GM04504 (cell line): ENCODE results near the gene LCN1.
"Not testable (repeated sequence)": the region's sequence is repeated elsewhere in the genome, so short reads cannot be mapped to it uniquely, and the experiment has no call there.

Source experiments
- DNase-seq: peaks from one replicate; pipeline ENCODE4 v3.0.0-alpha.2; 2012; ENCODE audit warnings: low read depth

Gene LCN1

DNA sequence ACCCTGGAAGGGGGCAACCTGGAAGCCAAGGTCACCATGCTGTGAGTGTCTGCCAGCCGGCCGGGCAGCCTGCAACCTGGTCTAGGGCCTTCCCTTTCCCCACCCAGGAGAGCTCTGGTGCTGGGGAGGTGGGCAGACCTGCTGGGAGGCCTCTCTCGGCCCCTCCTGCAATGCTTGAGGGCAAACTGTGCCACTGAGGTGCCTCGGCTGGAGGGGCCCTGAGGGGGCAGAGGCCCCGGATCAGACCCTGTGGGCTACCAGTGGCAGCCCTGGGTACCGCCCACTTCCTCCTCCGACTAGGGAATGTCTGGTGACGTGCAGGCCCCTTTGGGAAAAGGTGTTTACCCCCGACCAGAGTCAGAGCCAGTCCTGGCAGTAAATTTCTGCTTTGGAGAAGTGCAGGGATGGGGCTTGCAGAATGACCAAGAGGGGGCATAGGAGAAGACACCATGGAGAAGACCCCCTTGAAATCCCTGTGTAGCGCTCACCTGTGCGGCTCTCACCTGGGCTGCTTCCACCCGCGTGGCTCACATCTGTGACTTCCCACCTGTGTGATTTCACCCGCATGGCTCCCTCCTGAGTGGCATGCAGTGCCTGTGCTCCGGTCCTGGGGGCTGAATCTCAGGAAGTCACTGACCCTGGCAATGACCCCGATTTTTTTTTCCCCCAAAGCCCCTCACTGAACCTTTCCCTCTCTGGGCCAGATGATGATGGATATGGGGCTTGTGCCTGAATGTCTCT lies 1.1 kb downstream of the LCN1 start:
- DNase-seq, result no peak

DNA sequence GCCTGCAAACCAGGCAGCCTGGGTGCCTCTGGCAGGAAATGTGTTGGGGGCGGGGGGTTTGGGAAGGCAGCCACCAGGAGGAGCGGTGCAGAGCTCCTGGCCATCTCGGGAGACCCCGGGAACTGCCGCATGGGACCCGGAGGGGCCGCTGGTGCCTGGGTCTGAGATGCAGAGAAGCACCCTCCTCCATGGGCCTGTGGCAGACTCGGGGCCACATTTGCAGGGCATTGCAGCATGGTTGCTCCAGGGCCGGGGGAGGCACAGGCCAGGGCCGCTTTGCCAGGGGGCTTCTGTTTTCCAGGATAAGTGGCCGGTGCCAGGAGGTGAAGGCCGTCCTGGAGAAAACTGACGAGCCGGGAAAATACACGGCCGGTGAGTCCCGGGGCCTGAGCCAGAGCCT lies 1.7 kb downstream of the LCN1 start:
- DNase-seq, result no peak

DNA sequence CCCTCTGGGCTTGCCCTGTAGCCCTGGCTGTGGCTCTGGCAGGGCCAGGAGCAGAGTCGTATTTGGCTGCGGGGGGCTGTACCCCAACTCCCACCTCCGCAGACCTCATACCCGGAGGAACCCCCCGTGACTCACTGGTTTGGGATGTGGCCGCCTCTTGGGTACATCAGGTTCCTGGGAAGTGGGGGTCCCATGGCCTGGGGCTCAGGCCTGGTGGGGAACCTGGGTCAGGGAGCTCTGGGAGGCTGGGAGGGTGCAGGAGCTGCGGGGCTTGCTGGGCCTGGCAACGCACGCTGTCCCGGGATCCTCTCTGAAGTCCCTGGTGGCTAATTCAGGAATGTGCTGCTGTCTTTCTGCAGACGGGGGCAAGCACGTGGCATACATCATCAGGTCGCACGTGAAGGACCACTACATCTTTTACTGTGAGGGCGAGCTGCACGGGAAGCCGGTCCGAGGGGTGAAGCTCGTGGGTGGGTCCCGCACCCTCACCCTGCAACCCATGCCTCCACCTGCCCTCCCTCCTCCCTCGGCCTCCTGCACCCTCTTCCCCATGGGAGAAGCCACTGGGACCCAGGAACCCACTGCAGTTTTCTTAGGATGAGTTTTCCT lies 2.4 kb downstream of the LCN1 start:
- no peak for DNase-seq

DNA sequence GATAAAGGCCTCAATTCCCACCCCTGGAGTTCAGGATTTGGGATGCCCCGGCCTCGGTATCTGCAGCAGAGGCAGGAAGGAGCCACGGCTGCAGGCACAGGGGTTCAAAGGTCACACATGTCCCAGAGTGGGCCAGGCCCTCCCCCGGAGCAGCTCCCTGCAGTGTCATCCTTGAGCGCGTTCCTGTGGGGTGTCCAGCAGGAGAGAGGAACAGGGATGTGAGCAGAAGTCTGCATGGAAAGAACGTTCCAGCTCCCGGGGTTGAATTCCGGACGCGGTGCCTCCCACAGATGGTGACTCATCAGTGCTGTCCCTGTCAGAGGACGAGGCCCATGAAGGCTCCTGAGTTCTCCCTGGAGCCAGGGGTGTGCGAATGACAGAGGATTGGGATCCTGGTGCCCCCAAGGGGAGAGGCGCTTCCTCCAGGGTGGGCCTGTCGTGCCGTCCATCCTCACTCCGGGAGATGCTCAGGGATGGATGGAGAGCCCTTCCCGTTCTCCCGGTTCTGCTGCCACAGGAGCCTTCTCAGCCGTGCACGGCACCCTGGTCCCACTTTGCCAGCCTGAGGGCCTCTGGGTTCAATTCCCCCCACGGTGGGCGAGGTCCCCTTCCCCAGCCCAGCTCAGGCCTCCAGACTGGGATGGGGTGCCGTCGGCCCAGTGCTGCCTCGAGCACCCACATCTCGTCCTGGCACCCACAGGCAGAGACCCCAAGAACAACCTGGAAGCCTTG lies 3.1 kb downstream of the LCN1 start:
- DNase-seq, result peak; percentile 19

DNA sequence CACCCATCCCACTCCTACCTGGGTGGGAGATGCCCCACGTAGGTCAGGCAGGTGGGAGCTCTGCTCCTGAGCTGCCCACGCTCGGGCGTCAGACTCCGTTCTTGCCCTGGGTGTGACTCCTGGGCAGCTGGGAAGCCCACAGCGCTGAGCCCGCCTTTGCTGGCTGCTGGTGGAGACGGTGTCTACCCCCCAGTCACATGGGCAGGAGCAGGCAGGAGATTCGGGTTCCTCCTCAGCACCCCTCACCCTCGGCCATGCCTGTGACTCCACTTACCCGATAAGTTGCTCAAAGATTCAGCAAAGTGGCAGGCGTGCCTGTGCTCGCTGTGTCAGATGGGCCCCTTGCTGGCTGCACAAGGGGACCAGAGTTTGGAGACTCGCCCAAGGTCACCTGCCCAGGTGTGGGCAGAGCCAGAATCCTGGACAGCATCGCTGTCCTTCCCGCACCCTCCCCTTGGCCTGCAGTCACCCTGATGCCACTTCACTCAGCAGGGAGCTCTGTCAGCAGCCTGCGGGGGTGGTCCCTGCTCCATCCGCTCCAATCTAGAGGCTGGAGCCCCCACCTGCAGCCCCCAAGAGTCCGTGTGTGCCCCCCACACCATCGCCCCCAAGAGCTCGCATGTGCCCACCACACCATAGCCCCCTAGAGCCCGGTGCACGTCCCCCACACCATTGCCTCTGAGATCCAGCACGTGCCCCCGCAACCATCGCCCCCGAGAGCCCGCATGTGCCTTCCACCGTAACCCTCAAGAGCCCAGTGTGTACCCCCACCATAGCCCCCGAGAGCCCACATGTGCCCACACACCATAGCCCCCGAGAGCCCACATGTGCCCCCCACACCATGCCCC lies 4.2 kb downstream of the LCN1 start:
- DNase-seq, result no peak

DNA sequence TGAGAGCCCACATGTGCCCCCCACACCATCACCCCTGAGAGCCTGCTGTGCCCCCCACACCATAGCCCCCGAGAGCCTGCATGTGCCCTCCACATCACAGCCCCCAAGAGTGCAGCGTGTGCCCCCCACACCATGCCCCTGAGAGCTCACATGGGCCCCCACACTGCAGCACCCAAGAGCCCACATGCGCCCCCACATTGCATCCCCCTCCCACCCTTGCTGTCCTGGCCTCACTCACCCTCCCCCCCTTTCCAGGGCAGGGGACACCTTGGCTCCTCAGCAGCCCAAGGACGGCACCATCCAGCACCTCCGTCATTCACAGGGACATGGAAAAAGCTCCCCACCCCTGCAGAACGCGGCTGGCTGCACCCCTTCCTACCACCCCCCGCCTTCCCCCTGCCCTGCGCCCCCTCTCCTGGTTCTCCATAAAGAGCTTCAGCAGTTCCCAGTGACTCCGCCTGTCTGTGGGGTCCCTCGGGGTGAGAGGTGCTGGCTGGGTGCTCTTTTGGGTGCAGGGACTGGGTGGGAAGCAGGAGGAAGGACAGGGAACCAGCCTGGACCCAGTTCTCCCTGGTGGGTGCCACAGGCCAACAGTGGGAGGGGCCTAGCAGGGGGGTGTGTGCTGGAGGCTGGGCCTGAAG lies 5.0 kb downstream of the LCN1 start:
- DNase-seq, result no peak

DNA sequence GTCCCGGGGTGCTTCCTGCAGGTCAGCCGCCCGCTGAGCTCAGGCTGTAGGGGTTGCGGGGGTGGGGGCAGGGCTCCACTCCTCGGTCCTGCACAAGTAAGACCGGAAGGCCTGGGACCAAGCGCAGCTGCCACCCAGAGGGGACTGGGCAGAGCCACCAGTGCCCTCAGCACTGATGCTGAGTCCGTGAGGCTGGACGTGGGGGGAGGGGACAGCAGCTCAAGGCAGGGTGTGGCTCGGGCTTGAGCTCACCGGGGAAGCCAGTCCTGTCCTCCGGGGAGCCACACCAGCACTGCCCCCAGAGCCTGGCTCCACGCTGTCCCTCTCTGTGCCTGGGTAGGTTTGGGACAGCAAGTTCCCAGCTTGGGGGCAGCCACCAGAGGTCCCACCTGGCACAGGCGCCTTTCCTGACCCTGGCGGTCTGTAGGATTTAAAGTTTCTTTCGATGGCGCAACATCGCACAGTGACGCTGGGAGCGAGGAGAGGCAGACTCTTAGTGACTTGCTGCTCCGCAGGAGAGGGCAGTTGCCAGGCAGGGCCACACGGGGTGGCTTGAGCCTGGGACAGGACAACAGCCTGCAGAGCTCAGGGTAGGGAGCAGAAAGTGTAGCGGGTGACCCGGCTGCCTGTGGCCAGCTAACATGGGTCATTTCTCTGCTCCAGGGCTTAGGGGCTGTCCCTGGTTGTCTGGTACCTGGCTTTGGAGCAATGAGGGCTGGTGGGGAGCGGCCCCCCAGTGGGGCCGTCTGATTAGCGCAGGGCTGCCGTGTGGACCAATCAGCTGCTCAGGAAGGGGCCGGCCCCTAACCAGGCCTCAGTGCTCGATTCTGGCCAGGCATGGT lies 5.7 kb downstream of the LCN1 start:
- DNase-seq, result no peak

DNA sequence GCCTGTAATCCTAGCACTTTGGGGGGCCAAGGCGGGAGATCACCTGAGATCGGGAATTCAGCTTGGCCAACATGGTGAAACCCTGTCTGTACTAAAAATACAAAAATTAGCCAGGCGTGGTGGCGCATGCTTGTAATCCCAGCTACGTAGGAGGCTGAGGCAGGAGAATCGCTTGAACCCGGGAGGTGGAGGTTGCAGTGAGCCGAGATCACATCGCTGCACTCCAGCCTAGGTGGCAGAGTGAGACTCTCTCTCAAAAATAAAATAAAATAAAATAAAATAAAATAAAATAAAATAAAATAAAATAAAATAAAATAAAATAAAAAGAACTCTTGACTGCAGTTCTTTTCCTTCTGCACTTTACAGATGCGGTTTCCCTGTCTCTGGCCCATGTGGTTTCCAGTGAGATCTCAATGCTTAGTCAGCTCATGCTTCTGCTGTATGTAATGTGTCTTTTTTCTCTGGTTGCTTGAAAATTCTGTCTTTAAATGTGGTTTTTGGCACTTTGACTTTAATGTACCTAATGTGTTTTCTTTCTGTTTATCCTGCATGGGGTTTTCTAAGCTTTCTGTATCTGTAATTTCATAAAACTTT lies 7.7 kb downstream of the LCN1 start:
- not testable (repeated sequence) for DNase-seq

DNA sequence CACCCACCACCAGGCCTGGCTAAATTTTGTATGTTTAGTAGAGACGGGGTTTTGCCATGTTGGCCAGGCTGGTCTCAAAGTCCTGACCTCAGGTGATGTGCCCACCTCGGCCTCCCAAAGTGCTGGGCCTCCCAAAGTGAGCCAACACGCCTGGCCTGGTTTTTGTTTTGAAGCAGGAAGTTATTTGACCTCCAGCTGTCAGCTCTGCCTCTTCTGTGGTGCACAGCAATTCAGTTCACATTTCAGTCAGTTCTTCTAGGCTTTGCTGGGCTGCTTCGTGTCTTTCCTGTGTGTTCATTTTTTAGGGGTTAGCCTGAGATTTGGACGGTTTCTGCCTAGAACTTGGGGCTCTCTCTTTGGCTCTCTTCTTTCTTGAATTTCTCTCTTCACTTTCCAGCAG lies 8.9 kb downstream of the LCN1 start:
- no peak for DNase-seq

DNA sequence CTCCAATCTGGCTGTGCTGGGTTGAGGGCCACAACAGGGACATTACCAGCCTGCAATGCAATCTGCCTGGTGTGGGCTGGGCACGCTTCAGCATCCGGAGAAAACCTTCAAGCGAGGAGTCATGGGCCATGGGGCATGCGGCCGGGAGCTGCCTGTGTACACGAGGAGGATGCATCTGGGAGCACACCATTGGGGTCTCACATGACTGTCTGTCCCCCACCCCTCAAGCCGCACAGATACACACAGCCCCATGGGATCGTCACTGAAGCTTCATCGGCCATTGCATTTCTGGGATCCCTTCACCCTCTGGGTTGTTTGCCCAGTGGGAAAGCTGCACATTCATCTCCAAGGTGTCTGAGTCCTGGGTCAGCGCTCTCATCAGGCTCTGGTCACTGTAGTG lies 9.9 kb downstream of the LCN1 start:
- no peak for DNase-seq

DNA sequence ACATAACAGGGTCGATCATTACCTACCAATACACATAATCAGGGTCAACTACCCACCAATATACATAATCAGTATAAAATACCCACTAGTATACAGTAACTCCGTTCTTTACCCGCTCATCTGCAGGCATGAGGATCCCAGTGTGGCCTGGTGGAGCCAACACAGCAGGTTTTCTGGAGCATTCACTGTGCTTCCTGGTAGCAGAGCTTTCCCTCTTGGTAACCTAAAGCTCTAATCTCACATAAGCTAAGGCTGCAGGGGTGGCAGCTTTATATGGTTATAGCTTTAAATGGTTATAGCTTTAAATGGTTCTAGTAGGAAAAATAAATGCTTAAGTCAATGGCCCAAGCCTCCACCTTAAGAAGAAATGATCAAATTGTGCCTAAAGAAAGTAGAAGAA lies 11.9 kb downstream of the LCN1 start:
- no peak for DNase-seq

DNA sequence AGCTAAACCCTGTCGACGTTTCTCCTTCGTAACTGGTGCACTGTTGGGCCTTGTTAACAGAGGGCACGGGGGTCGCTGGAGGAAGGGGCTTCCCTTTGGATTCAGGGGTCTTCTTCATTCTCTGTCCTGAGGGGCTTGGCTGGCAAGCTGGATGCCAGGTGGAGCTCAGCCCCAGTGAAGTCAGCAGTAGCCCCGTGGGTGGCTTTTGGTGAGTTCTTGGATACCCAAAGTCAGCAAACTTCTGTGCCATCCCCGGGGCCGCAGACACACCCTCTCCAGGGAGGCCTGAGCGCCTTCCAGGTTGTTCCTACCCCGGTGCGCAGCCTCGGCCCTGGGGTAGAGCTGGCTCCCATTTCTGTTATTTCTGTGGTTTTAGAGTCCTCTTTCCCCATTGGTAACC lies 12.4 kb downstream of the LCN1 start:
- no peak for DNase-seq

DNA sequence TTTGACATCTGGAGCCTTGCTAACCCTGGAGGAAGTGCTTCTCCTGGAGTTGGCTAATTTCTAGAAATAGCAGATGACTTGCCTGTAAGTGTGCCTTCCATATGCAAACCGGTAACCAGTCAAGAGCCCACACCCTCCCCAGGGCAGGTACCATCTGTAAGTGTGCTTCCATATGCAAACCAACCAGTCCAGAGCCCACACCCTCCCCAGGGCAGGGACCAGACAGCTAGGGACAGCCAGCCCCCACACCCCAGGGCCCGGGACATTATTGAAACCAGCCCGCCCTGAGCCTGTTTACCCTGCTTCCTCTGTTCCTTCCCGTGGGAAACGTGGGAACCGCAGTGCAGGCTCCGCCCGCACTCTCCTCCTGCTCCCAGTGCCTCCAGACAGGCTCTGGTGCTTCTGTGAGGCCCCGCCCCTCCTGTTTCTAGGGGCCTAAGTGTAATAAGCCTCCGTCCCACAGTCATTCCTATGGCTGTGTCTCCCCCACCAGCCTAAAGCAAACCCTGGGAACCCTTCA lies 13.0 kb downstream of the LCN1 start:
- not testable (repeated sequence) for DNase-seq

DNA sequence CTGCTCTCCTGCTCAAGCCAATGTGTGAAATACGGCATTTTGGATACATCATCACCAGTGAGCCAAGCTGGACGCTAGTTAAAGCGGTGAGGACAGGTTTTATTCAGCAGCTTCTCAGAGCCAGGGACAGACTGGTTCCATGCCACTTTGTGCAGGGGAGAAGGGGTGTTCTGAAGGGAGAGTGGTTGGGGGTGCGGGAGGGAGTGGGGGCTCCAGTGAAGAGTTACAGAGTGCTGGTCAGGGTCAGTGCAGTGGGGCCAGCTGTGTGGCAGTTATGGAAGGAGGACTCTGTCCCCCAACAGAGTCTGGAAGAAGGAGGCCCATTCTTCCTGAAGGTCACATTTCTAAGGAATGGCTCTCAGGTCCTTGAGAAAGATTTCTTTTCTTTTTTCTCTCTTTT lies 13.6 kb downstream of the LCN1 start:
- DNase-seq, result not testable (repeated sequence)

DNA sequence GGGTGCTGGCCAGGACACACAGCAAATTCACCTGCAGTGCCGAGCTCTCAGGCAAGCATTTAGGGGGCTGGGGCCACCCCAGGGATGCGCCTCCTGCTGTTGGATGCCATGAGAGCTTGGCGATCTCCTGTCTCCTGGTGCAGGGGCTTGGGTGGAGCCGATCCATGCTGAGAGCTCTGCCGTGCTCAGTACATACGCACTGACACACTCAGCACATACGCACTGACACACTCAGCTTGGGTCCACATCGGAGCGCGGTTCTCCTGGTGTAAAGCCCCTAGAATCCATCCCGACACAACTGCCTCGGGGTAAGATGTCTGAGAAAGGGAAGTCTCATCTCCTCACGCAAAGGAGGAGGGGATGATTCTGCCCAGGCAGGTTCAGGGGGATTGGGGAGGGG lies 14.4 kb downstream of the LCN1 start:
- not testable (repeated sequence) for DNase-seq

DNA sequence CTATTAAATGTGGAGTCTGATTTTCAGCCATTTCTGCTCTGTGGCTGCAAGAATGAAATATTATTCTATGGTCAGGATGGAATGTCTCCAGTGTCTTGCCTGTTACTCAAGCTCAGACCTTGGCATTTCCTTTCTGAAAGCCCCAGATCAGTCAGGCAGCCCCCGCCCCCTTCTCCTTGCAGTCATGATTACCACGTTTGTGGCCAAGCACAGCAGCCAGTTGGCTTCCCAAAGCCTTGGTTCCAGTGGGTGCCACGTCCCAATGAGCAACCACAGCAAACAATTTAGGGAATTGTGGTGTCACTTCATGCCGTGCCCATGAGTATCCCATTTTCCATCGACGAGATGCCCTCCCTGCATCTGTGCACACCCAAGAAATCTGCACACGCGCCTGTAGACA lies 15.0 kb downstream of the LCN1 start:
- peak; percentile 33 for DNase-seq

DNA sequence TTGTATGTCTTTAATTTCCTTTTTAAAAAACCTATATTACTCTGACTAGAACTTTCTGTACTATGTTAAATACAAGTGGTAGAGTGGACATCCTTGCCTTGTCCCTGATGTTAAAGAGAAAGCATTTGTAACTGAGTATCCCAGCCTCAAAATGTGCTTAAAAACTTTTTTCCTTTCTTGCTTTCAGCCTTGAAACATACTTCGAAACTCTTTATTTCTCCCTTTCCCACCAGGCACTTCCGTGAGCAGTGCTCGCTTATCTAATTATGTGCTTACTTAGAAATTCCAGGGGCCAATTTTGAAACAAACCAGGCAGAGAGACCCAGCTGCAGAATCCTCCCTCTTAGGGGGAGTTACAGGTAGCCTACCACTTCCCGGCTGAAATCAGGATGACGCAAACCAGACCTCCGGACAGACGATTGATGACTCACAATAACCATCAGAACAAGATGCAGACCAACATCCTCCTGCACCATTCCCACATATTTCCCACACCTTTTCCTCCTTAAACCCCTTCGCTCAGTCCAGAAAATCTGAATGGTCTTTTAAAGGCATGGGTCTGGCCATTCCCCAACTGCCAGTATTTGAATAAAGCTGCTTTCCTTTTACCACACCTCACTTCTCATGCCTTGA lies 22.1 kb downstream of the LCN1 start:
- DNase-seq, result not testable (repeated sequence)

DNA sequence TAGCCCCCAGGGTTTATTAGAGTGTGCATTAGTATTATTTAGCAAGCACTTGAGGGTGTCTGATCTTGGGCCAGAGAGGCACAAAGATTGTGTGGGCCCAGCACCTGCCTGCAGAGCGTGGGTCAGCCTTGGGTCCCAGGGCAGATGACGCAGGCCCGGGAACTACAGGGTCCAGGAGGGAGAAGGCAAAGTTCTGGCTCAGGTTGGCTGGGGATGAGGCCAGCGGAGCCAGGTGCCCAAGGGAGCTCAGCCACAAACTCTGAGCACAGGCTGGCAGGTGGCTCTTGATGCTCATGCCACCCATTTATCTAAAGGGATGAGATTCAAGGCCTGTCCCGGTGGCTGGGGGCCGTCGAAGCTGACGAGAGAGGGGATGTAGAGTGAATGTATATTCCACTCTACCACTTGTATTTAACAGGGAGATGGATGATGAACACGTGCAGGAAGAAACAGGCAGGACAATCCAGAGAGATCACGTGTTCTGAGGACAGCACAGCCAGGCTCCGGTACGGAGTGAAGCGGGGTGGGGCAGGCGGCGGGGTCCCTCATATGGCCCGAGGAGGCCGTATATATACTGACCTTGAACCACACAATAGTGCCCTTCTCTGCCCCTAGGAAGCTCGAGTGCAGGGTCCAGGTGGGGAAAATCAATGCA lies 23.9 kb downstream of the LCN1 start:
- no peak for DNase-seq

DNA sequence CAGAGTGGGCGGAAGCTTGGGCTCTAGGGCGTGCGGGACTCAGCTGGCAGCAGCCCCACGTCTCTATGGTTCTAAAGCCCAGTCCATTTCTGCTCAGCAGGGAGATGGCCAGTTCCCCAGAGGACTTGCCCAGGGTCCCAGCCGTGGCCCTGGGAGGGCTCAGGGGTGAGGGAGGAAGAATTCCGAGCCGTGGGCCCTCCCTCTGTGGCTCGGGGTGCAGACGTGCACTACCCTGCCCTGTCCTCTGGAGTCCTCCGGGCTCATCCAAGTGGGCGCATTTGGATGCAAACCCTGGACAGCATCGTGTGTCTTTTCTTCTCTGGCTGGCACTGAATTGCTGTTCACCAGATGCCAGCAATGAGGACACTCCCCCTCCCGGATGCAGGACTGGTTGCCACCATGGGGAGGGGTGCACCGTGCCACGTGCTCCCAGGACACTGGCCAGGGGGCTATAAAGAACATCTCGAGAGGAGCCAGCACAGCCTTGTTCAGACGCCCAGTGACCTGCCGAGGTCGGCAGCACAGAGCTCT lies 24.5 kb downstream of the LCN1 start, which contains the start of gene OBP2A:
TSS of gene OBP2A (plus strand) at position 481 of the 531 bp plus-strand sequence. CDS start 55 bp downstream, outside the sequence.
- DNase-seq, result not testable (repeated sequence)
